ENCODE measurements around the gene LDLRAD1. TPM values are rescaled to one million over a fixed set of nuclear protein-coding genes. Genes with fewer than 3 reads are reported as not detected.

The LDLRAD1 gene
- total RNA-seq, 3 donors from 2014 or later (not counting 1 experiment from before 2014, with no cell fraction given) = not detected

DNA sequence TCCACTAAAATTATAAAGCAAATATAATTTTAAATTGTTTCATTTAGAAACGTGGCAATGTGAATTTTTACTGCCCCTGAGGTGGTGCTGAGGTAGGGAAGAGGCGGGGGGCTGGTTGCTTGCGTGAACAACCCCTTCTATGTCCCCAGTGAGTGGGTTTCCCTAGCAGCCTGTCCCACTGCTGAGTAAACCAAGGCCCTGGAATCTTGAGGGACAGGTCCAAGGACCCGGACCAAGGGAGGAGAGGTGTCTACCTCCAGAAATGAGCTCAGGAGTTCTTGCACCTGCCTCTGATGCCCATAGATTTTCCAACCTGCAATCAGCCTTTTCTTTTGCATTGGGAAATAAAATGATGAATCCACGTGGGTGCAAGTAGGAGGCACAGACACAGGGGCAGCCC is 649 bp upstream of the LDLRAD1 start:
- 84% methylated on average over 5 of the region's 5 CpGs for WGBS (ENCODE audit: insufficient coverage)
- Mint-ChIP-seq H3K27me3 (ENCODE audit: low read depth in 2 of 2) (peaks cover 0 to 7% of the 10 kb centered on the region in 2 donors), H3K27ac (no peak overlapping the region)

DNA sequence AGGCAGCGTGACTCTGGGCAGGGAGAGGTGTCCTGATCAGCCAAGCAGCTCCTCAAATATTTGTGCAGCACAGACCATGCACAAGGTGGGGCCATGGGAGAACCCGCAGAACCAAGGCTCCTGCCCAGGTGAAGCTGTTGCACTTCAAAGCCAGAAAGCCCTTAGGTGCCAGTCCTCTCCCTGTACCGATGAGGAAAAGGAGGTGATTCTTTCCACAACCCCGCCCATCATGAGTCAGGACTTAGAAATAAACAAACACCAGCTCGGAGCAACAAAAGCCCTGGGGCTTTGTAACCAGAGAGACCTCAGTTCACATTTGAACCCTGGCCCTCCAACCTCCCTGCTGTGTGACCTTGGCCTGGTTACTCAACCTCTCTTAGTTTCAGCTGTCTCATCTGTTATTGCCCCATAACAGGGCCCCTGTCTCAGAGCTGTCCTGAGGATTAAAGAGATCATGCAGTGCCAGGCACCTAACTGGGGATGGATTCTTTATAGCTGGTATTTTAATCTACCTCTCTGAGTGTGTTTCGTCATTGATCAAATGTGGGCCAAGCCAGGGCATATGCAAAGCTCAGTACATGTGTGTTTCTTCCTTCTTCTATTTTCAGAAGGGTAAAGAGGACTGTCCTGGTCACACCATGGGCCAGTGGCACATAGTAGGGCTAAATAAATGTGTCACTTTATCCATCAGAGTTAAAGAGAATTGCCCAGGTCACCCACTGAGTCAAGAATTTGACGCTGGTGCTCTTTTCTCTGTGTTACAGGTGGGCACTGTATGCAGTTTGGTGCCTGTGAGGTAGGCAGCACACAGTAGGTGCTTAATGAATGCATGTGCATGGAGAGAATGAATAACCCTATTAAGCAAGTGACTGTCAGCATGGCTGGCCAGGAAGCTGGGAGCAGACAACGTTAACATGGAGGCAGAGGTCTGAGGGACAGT is 1.4 kb downstream of the LDLRAD1 start:
- H3K4me1 Mint-ChIP-seq = no peaks in the 10 kb centered on the region
- peaks cover 3 to 14% of the 10 kb centered on the region in 2 donors for H3K27me3 Mint-ChIP-seq (ENCODE audit: low read depth in 2 of 2)
- 76% methylated on average over 8 of the region's 8 CpGs for WGBS (ENCODE audit: insufficient coverage)
- Histone ChIP-seq H3K4me3 (ENCODE audit: low read length) (no peak overlapping the region), H3K4me1 (ENCODE audit: control insufficient read depth, insufficient read depth, low read length) (no peaks in the 10 kb centered on the region), H3K27me3 (ENCODE audit: control insufficient read depth, insufficient read depth, low read length) (no peaks in the 10 kb centered on the region), H3K36me3 (ENCODE audit: control insufficient read depth, insufficient read depth, low read length) (no peaks in the 10 kb centered on the region), H3K27ac (ENCODE audit: low read length) (no peak overlapping the region), H3K9me3 (ENCODE audit: control insufficient read depth, insufficient read depth, low read length) (no peaks in the 10 kb centered on the region)
- H3K4me3 Mint-ChIP-seq = no peak overlapping the region
- TF ChIP-seq, protein P1, sequence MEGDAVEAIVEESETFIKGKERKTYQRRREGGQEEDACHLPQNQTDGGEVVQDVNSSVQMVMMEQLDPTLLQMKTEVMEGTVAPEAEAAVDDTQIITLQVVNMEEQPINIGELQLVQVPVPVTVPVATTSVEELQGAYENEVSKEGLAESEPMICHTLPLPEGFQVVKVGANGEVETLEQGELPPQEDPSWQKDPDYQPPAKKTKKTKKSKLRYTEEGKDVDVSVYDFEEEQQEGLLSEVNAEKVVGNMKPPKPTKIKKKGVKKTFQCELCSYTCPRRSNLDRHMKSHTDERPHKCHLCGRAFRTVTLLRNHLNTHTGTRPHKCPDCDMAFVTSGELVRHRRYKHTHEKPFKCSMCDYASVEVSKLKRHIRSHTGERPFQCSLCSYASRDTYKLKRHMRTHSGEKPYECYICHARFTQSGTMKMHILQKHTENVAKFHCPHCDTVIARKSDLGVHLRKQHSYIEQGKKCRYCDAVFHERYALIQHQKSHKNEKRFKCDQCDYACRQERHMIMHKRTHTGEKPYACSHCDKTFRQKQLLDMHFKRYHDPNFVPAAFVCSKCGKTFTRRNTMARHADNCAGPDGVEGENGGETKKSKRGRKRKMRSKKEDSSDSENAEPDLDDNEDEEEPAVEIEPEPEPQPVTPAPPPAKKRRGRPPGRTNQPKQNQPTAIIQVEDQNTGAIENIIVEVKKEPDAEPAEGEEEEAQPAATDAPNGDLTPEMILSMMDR (IDR thresholded peaks at IDR 0.05) = no peak
- ATAC-seq (no peak), DNase-seq (no peak)
- H3K9me3 Mint-ChIP-seq = no peaks in the 10 kb centered on the region
- no peaks in the 10 kb centered on the region for H3K36me3 Mint-ChIP-seq
- no peak overlapping the region for H3K27ac Mint-ChIP-seq
- intact Hi-C loops (cut with micrococcal nuclease) = no loop called here

More for the DNA sequence above, 649 bp upstream of the LDLRAD1 start:
- H3K27ac ChIP-seq (ENCODE audit: low read length) = no peak overlapping the region
- H3K4me1 ChIP-seq (ENCODE audit: control insufficient read depth, insufficient read depth, low read length) = no peaks in the 10 kb centered on the region
- intact Hi-C loops (cut with micrococcal nuclease) = no loop called here
- no peak overlapping the region for H3K4me3 ChIP-seq (ENCODE audit: low read length)
- H3K36me3 Mint-ChIP-seq = no peaks in the 10 kb centered on the region
- ATAC-seq (no peak), DNase-seq (no peak)
- no peaks in the 10 kb centered on the region for H3K9me3 ChIP-seq (ENCODE audit: control insufficient read depth, insufficient read depth, low read length)
- no peaks in the 10 kb centered on the region for H3K36me3 ChIP-seq (ENCODE audit: control insufficient read depth, insufficient read depth, low read length)
- no peaks in the 10 kb centered on the region for H3K9me3 Mint-ChIP-seq
- no peaks in the 10 kb centered on the region for H3K4me1 Mint-ChIP-seq
- no peak overlapping the region for H3K4me3 Mint-ChIP-seq
- H3K27me3 ChIP-seq (ENCODE audit: control insufficient read depth, insufficient read depth, low read length) = no peaks in the 10 kb centered on the region
- TF ChIP-seq, protein P1 (IDR thresholded peaks at IDR 0.05) = no peak

GRCh38 chr1:54014009-54014629 is 3.9 kb downstream of the LDLRAD1 start:
- Histone ChIP-seq H3K27ac (ENCODE audit: low read length) (no peak overlapping the region), H3K36me3 (ENCODE audit: control insufficient read depth, insufficient read depth, low read length) (no peaks in the 10 kb centered on the region), H3K9me3 (ENCODE audit: control insufficient read depth, insufficient read depth, low read length) (no peaks in the 10 kb centered on the region), H3K4me1 (ENCODE audit: control insufficient read depth, insufficient read depth, low read length) (no peaks in the 10 kb centered on the region), H3K4me3 (ENCODE audit: low read length) (no peak overlapping the region), H3K27me3 (ENCODE audit: control insufficient read depth, insufficient read depth, low read length) (no peaks in the 10 kb centered on the region)
- Mint-ChIP-seq H3K36me3 (no peaks in the 10 kb centered on the region), H3K27ac (no peak overlapping the region), H3K4me3 (no peak overlapping the region), H3K4me1 (no peaks in the 10 kb centered on the region), H3K9me3 (no peaks in the 10 kb centered on the region), H3K27me3 (ENCODE audit: low read depth in 2 of 2) (peaks cover 14 to 15% of the 10 kb centered on the region in 2 donors)
- intact Hi-C loops (cut with micrococcal nuclease) = no loop called here
- ATAC-seq = no peak
- TF ChIP-seq, protein P1 (IDR thresholded peaks at IDR 0.05) = no peak
- no peak for DNase-seq
- 77% methylated on average over 17 of the region's 17 CpGs for WGBS (ENCODE audit: insufficient coverage)

Data from natural killer cell (primary cell).